ENCODE data around the gene IRAK1. TPM values are rescaled to one million over a fixed set of nuclear protein-coding genes. Genes with fewer than 3 reads are reported as not detected.

The IRAK1 gene
- polyA plus RNA-seq, 1 of the 3 experiments (the other 2 are of a cell fraction) = 68.5 TPM

DNA sequence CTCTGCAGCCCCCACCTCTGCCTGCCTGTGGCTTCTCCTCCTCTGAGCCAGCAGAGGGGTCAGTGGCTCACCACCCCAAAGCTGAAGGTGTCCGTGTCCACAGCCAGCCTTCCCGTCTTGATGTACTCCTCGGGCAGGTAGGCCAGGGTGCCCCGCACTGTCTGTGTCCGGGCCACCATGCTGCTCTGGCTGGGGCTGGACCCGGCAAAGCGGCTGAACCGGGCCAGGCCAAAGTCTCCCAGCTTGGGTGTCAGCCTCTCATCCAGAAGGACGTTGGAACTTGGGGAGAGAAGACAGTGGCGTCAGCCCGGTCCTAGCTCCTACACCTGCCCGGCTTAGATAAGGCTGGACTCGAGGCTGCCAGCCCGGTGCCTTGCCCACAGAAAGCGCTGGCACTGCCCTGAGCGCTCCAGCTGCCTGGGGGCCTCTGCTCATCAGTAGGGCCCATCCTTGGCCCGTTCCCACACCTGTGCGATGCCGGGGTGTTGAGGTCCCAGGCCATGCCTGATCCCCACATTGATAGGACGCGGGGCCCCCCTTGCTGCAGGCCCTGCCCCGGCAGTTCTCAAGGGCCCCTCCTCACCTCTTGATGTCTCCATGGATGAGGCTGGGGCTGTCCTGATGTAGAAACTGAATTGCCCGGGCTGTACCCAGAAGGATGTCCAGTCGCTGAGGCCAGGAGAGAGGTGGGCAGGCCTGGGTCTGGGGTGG, 3.2 kb downstream of the IRAK1 start:
- Histone ChIP-seq H3F3A (replicated peaks; ENCODE audit: insufficient read depth) (peaks cover 2% of the 10 kb centered on the region), H3K4me3 (ENCODE audit: low read depth in 2 of 2, low read length in 1 of 2) (no peak overlapping the region)
- CTCF ChIA-PET = interaction anchor here (1.8 kb wide), 1 partner anchor 15 kb away, joined by 4 read pairs; no protein-coding TSS in a partner anchor

DNA sequence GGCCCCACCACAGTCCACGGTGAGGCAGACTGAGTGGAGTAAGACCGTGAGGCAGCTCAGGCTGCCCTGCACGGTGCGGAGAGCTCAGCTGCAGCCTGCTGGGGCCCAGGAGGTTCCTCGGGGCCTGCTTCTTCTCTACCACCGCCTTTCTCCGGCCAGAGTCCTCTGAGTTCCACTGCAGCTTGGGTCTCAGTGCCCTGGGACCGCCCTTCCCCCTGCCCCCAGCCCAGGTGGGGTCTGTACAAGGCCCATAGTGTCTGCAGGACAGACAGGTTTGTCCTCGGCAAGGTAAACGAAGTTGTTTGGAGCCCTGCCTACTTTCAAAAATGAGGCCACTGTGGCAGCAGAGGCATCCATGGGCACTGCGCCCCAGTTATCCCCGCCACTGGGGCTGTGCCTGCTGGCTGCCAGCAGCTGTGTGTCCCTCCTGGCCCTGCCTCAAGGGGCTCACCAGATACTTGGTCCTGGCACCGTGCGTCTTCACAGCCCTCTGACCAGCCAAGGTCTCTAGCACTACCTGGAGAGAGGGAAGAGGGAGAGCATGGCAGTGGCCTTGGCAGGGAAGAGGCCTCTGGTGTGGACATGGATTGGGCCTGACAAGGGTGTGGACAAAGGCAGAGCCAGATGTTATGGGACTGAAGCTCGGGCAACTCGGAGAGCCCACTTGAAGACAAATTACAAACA, 4.0 kb downstream of the IRAK1 start:
- ChIA-PET POLR2A (no interaction called here), CTCF (interaction anchor here (1.2 to 1.8 kb wide), 2 partner anchors 12 to 16 kb away, joined by 4 read pairs; no protein-coding TSS in a partner anchor)

More for the DNA sequence above, 3.2 kb downstream of the IRAK1 start:
- H3K9me2 ChIP-seq = no peaks in the 10 kb centered on the region
- no peak overlapping the region for H3K27ac ChIP-seq (ENCODE audit: low read depth in 2 of 2, low read length in 1 of 2)
- no peaks in the 10 kb centered on the region for H3K9me3 ChIP-seq
- peaks cover 0 to 27% of the 10 kb centered on the region in 2 experiments for H3K36me3 ChIP-seq (replicated peaks in 1 of 2; ENCODE audit: control insufficient read depth in 1 of 2, insufficient read depth in 2 of 2, low read length in 1 of 2)
- POLR2A ChIA-PET = no interaction called here
- H3K79me2 ChIP-seq (ENCODE audit: insufficient read depth) = peaks cover 26% of the 10 kb centered on the region
- no peak overlapping the region for H3K4me2 ChIP-seq
- peaks cover 4% of the 10 kb centered on the region; the same call in 1 of the 2 replicates for H4K20me1 ChIP-seq (ENCODE audit: insufficient read depth)
- no peak for TF ChIP-seq MEF2A (IDR thresholded peaks at IDR 0.05; ENCODE audit: borderline replicate concordance, low read depth)
- no peak for TF ChIP-seq NRF1 (IDR thresholded peaks at IDR 0.05; ENCODE audit: low read depth, low read length)
- no peak for TF ChIP-seq FOXJ3 (CRISPR knock-in tag; IDR thresholded peaks at IDR 0.05)
- TF ChIP-seq, protein P1, sequence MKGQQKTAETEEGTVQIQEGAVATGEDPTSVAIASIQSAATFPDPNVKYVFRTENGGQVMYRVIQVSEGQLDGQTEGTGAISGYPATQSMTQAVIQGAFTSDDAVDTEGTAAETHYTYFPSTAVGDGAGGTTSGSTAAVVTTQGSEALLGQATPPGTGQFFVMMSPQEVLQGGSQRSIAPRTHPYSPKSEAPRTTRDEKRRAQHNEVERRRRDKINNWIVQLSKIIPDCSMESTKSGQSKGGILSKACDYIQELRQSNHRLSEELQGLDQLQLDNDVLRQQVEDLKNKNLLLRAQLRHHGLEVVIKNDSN (IDR thresholded peaks at IDR 0.05; ENCODE audit: borderline replicate concordance, low read depth) = no peak
- no peak for TF ChIP-seq ZBTB33 (IDR thresholded peaks at IDR 0.05; ENCODE audit: borderline replicate concordance, low read depth)
- no peak for TF ChIP-seq MXI1 (IDR thresholded peaks at IDR 0.05; ENCODE audit: low read depth, low read length)
- no peak overlapping the region for H3K9ac ChIP-seq
- H2AFZ ChIP-seq (ENCODE audit: low read depth) = no peak overlapping the region
- 75% methylated on average over 17 of the region's 24 CpGs for WGBS (ENCODE audit: low lambda C conversion rate)
- H3K4me1 ChIP-seq (ENCODE audit: control insufficient read depth in 1 of 2, insufficient read depth in 2 of 2, low read depth in 1 of 2, low read length in 1 of 2) = peaks cover 0 to 17% of the 10 kb centered on the region in 2 experiments; a peak in 1 of 4 replicates
- 0 out of 2 replicates have a peak, but pooled peaks cover 3% of the 10 kb centered on the region for H3K27me3 ChIP-seq (ENCODE audit: insufficient read depth)
- no peak for DNase-seq

More for the DNA sequence above, 4.0 kb downstream of the IRAK1 start:
- H3K4me1 ChIP-seq (ENCODE audit: control insufficient read depth in 1 of 2, insufficient read depth in 2 of 2, low read depth in 1 of 2, low read length in 1 of 2) = peaks cover 0 to 11% of the 10 kb centered on the region in 2 experiments; a peak in 1 of 4 replicates
- H3K9ac ChIP-seq = no peak overlapping the region
- 56% methylated on average over 9 of the region's 16 CpGs for WGBS (ENCODE audit: low lambda C conversion rate)
- H3K27ac ChIP-seq (ENCODE audit: low read depth in 2 of 2, low read length in 1 of 2) = no peak overlapping the region
- H3K27me3 ChIP-seq (ENCODE audit: insufficient read depth) = 0 out of 2 replicates have a peak, but pooled peaks cover 3% of the 10 kb centered on the region
- DNase-seq = no peak
- H3F3A ChIP-seq (replicated peaks; ENCODE audit: insufficient read depth) = no peaks in the 10 kb centered on the region
- no peaks in the 10 kb centered on the region for H3K9me2 ChIP-seq
- no peak overlapping the region for H3K4me3 ChIP-seq (ENCODE audit: low read depth in 2 of 2, low read length in 1 of 2)
- H2AFZ ChIP-seq (ENCODE audit: low read depth) = no peak overlapping the region
- no peak for TF ChIP-seq RAD21 (IDR thresholded peaks at IDR 0.05; ENCODE audit: low read length)
- TF ChIP-seq NRF1 (IDR thresholded peaks at IDR 0.05; ENCODE audit: low read depth, low read length) = no peak
- no peak for TF ChIP-seq FOSL2 (IDR thresholded peaks at IDR 0.05; ENCODE audit: borderline replicate concordance, low read depth)
- TF ChIP-seq YY1 (IDR thresholded peaks at IDR 0.05; ENCODE audit: low read depth) = no peak
- H3K9me3 ChIP-seq = no peaks in the 10 kb centered on the region
- peaks cover 4% of the 10 kb centered on the region; the same call in 1 of the 2 replicates for H4K20me1 ChIP-seq (ENCODE audit: insufficient read depth)
- H3K4me2 ChIP-seq = no peak overlapping the region
- peaks cover 0 to 27% of the 10 kb centered on the region in 2 experiments for H3K36me3 ChIP-seq (replicated peaks in 1 of 2; ENCODE audit: control insufficient read depth in 1 of 2, insufficient read depth in 2 of 2, low read length in 1 of 2)
- H3K79me2 ChIP-seq (ENCODE audit: insufficient read depth) = peaks cover 26% of the 10 kb centered on the region
